H1 (cell line): Measurements from ENCODE around the gene FGF10.

ENCODE experiments used
- KDM1A ChIP-seq: fragments of 200-600, 300-600 bp; sonication (generic); IDR thresholded peaks from 2 replicates; pipeline ENCODE4 v1.7.1; 2016; ENCODE audit warnings: mild to moderate bottlenecking, low read length, borderline replicate concordance
- NRF1 ChIP-seq: IDR thresholded peaks from 2 replicates; pipeline ENCODE4 v1.6.1; 2011; ENCODE audit warnings: mild to moderate bottlenecking, low read depth, low read length, improper control_type of control experiment
- POLR2A ChIP-seq, 2 experiments: IDR thresholded peaks; 1 replicate in 1 of 2; 2 replicates in 1 of 2; pipeline ENCODE4 v1.6.1; 2011; ENCODE audit warnings: low read depth in 2 of 2, low read length in 2 of 2, mild to moderate bottlenecking in 2 of 2; ENCODE audit errors: control extremely low read depth in 1 of 2
- POLR2AphosphoS5 ChIP-seq: IDR thresholded peaks from 2 replicates; pipeline ENCODE4 v1.6.1; 2011; ENCODE audit warnings: low read depth, low read length
- RAD21 ChIP-seq, 2 experiments: IDR thresholded peaks in 1 of 2; conservative IDR thresholded peaks in 1 of 2; 2 replicates each; pipeline ENCODE4 v1.6.1; 2011; ENCODE audit warnings: low read depth in 2 of 2, low read length in 2 of 2, improper control_type of control experiment in 1 of 2, inconsistent platforms in 1 of 2, mild to moderate bottlenecking in 1 of 2, moderate library complexity in 1 of 2
- TBP ChIP-seq: IDR thresholded peaks from 2 replicates; pipeline ENCODE4 v1.6.1; 2011; ENCODE audit warnings: low read depth, low read length, improper control_type of control experiment
- TEAD4 ChIP-seq: IDR thresholded peaks from 2 replicates; pipeline ENCODE4 v1.6.1; 2012; ENCODE audit warnings: low read depth, low read length, inconsistent platforms, mixed read lengths
- TF ChIP-seq, protein P1 (sequence below), 3 experiments: IDR thresholded peaks; 1 replicate in 2 of 3; 2 replicates in 1 of 3; pipeline versions ENCODE4 v1.5.1 to v1.6.1; 2011; ENCODE audit warnings: low read length in 3 of 3, mild to moderate bottlenecking in 3 of 3, inconsistent platforms in 2 of 3, low read depth in 1 of 3, moderate library complexity in 1 of 3; ENCODE audit not compliant: insufficient read depth in 1 of 3; ENCODE audit errors: control extremely low read depth in 1 of 3
- TF ChIP-seq, protein P2 (sequence below): IDR thresholded peaks from 2 replicates; pipeline ENCODE4 v1.6.1; 2011; ENCODE audit warnings: low read length, improper control_type of control experiment

DNA sequence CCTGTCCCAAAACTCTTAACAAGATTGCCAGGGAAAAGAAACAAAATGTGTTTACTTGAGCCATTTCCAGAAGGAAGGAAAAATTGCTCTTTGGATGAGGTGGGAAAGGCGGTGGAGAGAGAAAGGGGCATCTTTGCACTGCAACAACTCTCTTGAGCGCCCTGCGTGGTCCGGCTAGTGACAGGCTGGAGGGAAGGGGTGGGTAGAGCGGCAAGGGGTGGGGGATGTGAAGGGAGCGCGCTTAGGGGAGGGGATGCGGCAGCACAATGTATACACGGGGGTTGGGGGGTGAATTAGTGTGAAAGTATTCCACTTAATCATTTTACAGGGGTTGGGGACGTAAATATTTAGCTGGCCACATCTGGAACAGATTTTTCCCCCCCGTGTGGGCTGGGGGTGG lies 1.3 kb downstream of the FGF10 start:
- TF ChIP-seq NRF1, result no peak
- TF ChIP-seq, protein P1, sequence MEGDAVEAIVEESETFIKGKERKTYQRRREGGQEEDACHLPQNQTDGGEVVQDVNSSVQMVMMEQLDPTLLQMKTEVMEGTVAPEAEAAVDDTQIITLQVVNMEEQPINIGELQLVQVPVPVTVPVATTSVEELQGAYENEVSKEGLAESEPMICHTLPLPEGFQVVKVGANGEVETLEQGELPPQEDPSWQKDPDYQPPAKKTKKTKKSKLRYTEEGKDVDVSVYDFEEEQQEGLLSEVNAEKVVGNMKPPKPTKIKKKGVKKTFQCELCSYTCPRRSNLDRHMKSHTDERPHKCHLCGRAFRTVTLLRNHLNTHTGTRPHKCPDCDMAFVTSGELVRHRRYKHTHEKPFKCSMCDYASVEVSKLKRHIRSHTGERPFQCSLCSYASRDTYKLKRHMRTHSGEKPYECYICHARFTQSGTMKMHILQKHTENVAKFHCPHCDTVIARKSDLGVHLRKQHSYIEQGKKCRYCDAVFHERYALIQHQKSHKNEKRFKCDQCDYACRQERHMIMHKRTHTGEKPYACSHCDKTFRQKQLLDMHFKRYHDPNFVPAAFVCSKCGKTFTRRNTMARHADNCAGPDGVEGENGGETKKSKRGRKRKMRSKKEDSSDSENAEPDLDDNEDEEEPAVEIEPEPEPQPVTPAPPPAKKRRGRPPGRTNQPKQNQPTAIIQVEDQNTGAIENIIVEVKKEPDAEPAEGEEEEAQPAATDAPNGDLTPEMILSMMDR (IDR thresholded peaks at IDR 0.05; ENCODE audit: control extremely low read depth in 1 of 3, insufficient read depth in 1 of 3, low read depth in 1 of 3, low read length in 3 of 3), result no peak
- TF ChIP-seq RAD21 (IDR thresholded peaks at IDR 0.05 in 1 of 2, conservative IDR thresholded peaks at IDR 0.05 in 1 of 2; ENCODE audit: low read depth in 2 of 2, low read length in 2 of 2), result no peak
- TF ChIP-seq, protein P2, sequence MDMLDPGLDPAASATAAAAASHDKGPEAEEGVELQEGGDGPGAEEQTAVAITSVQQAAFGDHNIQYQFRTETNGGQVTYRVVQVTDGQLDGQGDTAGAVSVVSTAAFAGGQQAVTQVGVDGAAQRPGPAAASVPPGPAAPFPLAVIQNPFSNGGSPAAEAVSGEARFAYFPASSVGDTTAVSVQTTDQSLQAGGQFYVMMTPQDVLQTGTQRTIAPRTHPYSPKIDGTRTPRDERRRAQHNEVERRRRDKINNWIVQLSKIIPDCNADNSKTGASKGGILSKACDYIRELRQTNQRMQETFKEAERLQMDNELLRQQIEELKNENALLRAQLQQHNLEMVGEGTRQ, result no peak
- TF ChIP-seq POLR2AphosphoS5, result no peak
- no peak for TF ChIP-seq TBP
- no peak for TF ChIP-seq KDM1A
- no peak for TF ChIP-seq POLR2A (IDR thresholded peaks at IDR 0.05; ENCODE audit: control extremely low read depth in 1 of 2, low read depth in 2 of 2, low read length in 2 of 2)
- TF ChIP-seq TEAD4, result no peak
